ENCODE data around the gene SLC24A2. TPM values are rescaled to one million over a fixed set of nuclear protein-coding genes. Genes with fewer than 3 reads are reported as not detected.

The SLC24A2 gene
- total RNA-seq, 1 experiment from 2014 or later = not detected

GRCh38 chr9:19783500-19783899 lies 5.3 kb downstream of the SLC24A2 start:
- no TSS peak for BruUV-seq (replicated peaks)
- H3K27me3 ChIP-seq (ENCODE audit: control insufficient read depth, insufficient read depth, low read length) = no peaks in the 10 kb centered on the region
- intact Hi-C loops (cut with micrococcal nuclease; ENCODE audit: unreplicated experiment) (no loop called here), in situ Hi-C loops (cut with HindIII; ENCODE audit: low pct_unique_long_range_greater_than_20kb, low sequenced_read_pairs) (no loop called here)
- no peak for TF ChIP-seq CTCF (IDR thresholded peaks at IDR 0.05)
- no peak for TF ChIP-seq POLR2AphosphoS5 (IDR thresholded peaks at IDR 0.05; ENCODE audit: low read depth, low read length)
- TF ChIP-seq REST (IDR thresholded peaks at IDR 0.05; ENCODE audit: insufficient read depth in 1 of 2, low read depth in 2 of 2, low read length in 1 of 2) = no peak
- TF ChIP-seq TCF7L2 (IDR thresholded peaks at IDR 0.05; ENCODE audit: low read depth, low read length) = no peak
- TF ChIP-seq SIN3A (IDR thresholded peaks at IDR 0.05; ENCODE audit: borderline replicate concordance, insufficient read depth, low read depth, low read length) = no peak
- ChIA-PET POLR2A (no interaction called here), CTCF (no interaction called here)
- no peak for ATAC-seq
- no peaks in the 10 kb centered on the region for H3K9me3 ChIP-seq (ENCODE audit: control insufficient read depth, insufficient read depth, low read depth, low read length)
- no peak overlapping the region for H3K27ac ChIP-seq (ENCODE audit: low read length)
- no peak overlapping the region for H3K4me3 ChIP-seq (ENCODE audit: low read depth in 2 of 2, low read length in 2 of 2)
- no peaks in the 10 kb centered on the region for H3K4me1 ChIP-seq (ENCODE audit: control insufficient read depth, insufficient read depth, low read length)
- no peaks in the 10 kb centered on the region for H3K36me3 ChIP-seq (ENCODE audit: control insufficient read depth, insufficient read depth, low read length)
- DNase-seq (ENCODE audit: low read depth, low spot score) = no peak

GRCh38 chr9:19782005-19782404 lies 6.8 kb downstream of the SLC24A2 start:
- peak in 1 of 2 experiments; percentile 58; a peak in 2 of 4 replicates for TF ChIP-seq REST (IDR thresholded peaks at IDR 0.05; ENCODE audit: insufficient read depth in 1 of 2, low read depth in 2 of 2, low read length in 1 of 2)
- TF ChIP-seq POLR2AphosphoS5 (IDR thresholded peaks at IDR 0.05; ENCODE audit: low read depth, low read length) = no peak
- in situ Hi-C loops (cut with HindIII; ENCODE audit: low pct_unique_long_range_greater_than_20kb, low sequenced_read_pairs) (no loop called here), intact Hi-C loops (cut with micrococcal nuclease; ENCODE audit: unreplicated experiment) (no loop called here)
- Histone ChIP-seq H3K4me3 (ENCODE audit: low read depth in 2 of 2, low read length in 2 of 2) (no peak overlapping the region), H3K4me1 (ENCODE audit: control insufficient read depth, insufficient read depth, low read length) (no peaks in the 10 kb centered on the region), H3K27ac (ENCODE audit: low read length) (no peak overlapping the region), H3K36me3 (ENCODE audit: control insufficient read depth, insufficient read depth, low read length) (no peaks in the 10 kb centered on the region), H3K9me3 (ENCODE audit: control insufficient read depth, insufficient read depth, low read depth, low read length) (no peaks in the 10 kb centered on the region), H3K27me3 (ENCODE audit: control insufficient read depth, insufficient read depth, low read length) (no peaks in the 10 kb centered on the region)
- DNase-seq (ENCODE audit: low read depth, low spot score) (no peak), ATAC-seq (no peak)
- ChIA-PET POLR2A (no interaction called here), CTCF (no interaction called here)
- BruUV-seq (replicated peaks) = no TSS peak
